Ureter (tissue), 1 donor: Measurements from ENCODE around the gene CRYZL1. TPM values are rescaled to one million over a fixed set of nuclear protein-coding genes. Genes with fewer than 3 reads are reported as not detected.

Source experiments
- DNase-seq: peaks from one replicate; pipeline ENCODE4 v3.0.0-alpha.2; 2020; ENCODE audit warnings: low spot score
- total RNA-seq: library from RNA; stranded (reverse); gene quantifications from one replicate; pipeline ENCODE4 v1.2.4, GENCODE V29; 2023
- donor health status: DM: yes; HTN: yes; CAD: no.

CRYZL1 gene
- total RNA-seq, 1 donor from 2014 or later = 54.0 TPM

GRCh38 chr21:33541105-33541711 is 100.3 kb downstream of the CRYZL1 start:
- DNase-seq = no peak

- no peak for DNase-seq
Measured at GRCh38 chr21:33540711-33541104, 100.8 kb downstream of the CRYZL1 start.

GRCh38 chr21:33539616-33540015 is 101.9 kb downstream of the CRYZL1 start:
- DNase-seq = no peak

Other genes with a start within 250 kb of the CRYZL1 start
- 59.0 TPM for gene IFNGR2, start 238.3 kb downstream of the CRYZL1 start, total RNA-seq
- 84.5 TPM for gene TMEM50B, start 161.8 kb downstream of the CRYZL1 start, total RNA-seq
- 1.2 TPM for gene DNAJC28, start 150.0 kb downstream of the CRYZL1 start, total RNA-seq
- 103 TPM for gene GART, start 99.6 kb downstream of the CRYZL1 start, total RNA-seq
- 390 TPM for gene SON, start 98.7 kb downstream of the CRYZL1 start, total RNA-seq
- gene DONSON, start 53.1 kb downstream of the CRYZL1 start, total RNA-seq = 6.5 TPM
- gene ITSN1, start 760 bp upstream of the CRYZL1 start, total RNA-seq = 52.5 TPM